CD4-positive, alpha-beta T cell (primary cell): ENCODE measurements around the gene PBLD. TPM values are rescaled to one million over a fixed set of nuclear protein-coding genes. Genes with fewer than 3 reads are reported as not detected.

Experiments
- ATAC-seq: fragments of 200-7000 bp; cut with Tn5 transposase; one replicate; pipeline ENCODE4 v1.10.0; 2022; ENCODE audit warnings: mild to moderate bottlenecking; ENCODE audit not compliant: poor library complexity
- CTCF ChIA-PET: fragments of 350-600 bp; sonication (Branson Sonifier 250); formaldehyde crosslinking; loops from one replicate; lab custom pipeline; 2021; ENCODE audit warnings: antibody characterized with exemption, inconsistent platforms; lab: Charles Lee
- POLR2A ChIA-PET: fragments of 350-600 bp; sonication (Branson Sonifier 250); formaldehyde crosslinking; loops from one replicate; lab custom pipeline; 2021; ENCODE audit warnings: antibody characterized with exemption, inconsistent platforms; lab: Charles Lee
- DNase-seq, 14 experiments: peaks; one replicate each; pipeline ENCODE4 v3.0.0-alpha.2; 2013 to 2020; ENCODE audit warnings: mixed read lengths in 2 of 14
- H3K27ac ChIP-seq, 2 donors: one replicate each; pipeline versions ENCODE4 v1.5.1 to v1.7.0; 2013; ENCODE audit warnings: low read length in 2 of 2, low read depth in 1 of 2, mild to moderate bottlenecking in 1 of 2
- H3K27me3 ChIP-seq, 2 experiments: 1 replicate in 1 of 2; 2 replicates in 1 of 2; pipeline versions ENCODE4 v1.6.1 to v1.7.0; 2013; ENCODE audit warnings: low read length in 2 of 2, control low read depth in 1 of 2, mild to moderate bottlenecking in 1 of 2, moderate library complexity in 1 of 2; ENCODE audit not compliant: insufficient read depth in 2 of 2, control insufficient read depth in 1 of 2
- H3K36me3 ChIP-seq: one replicate; pipeline ENCODE4 v1.6.1; 2013; ENCODE audit warnings: low read length, control low read depth; ENCODE audit not compliant: insufficient read depth
- H3K4me1 ChIP-seq: one replicate; pipeline ENCODE4 v1.6.1; 2013; ENCODE audit warnings: low read length, control low read depth; ENCODE audit not compliant: insufficient read depth
- H3K4me3 ChIP-seq: one replicate; pipeline ENCODE4 v1.5.1; 2013; ENCODE audit warnings: mild to moderate bottlenecking, low read length, moderate library complexity
- H3K9me3 ChIP-seq, 2 experiments: 1 replicate in 1 of 2; 2 replicates in 1 of 2; pipeline versions ENCODE4 v1.6.1 to v1.7.0; 2013; ENCODE audit warnings: low read length in 2 of 2, mild to moderate bottlenecking in 2 of 2, control low read depth in 1 of 2, moderate library complexity in 1 of 2; ENCODE audit not compliant: control insufficient read depth in 1 of 2, insufficient read depth in 1 of 2
- H3K27ac Mint-ChIP-seq: one replicate; pipeline ENCODE4 v1.8.0; 2020; ENCODE audit warnings: mixed read lengths
- H3K27me3 Mint-ChIP-seq: one replicate; pipeline ENCODE4 v1.8.0; 2021; ENCODE audit warnings: mixed read lengths
- H3K36me3 Mint-ChIP-seq: one replicate; pipeline ENCODE4 v1.8.0; 2021; ENCODE audit warnings: low read depth, mixed read lengths
- H3K4me1 Mint-ChIP-seq: one replicate; pipeline ENCODE4 v1.8.0; 2021; ENCODE audit warnings: low read depth, mixed read lengths
- H3K4me3 Mint-ChIP-seq: one replicate; pipeline ENCODE4 v1.8.0; 2020; ENCODE audit warnings: mild to moderate bottlenecking, mixed read lengths
- H3K9me3 Mint-ChIP-seq: one replicate; pipeline ENCODE4 v1.8.0; 2020; ENCODE audit warnings: mixed read lengths
- CTCF ChIP-seq: fragments of 200-600 bp; IDR thresholded peaks from one replicate; pipeline ENCODE4 v1.8.0; 2022; ENCODE audit warnings: antibody characterized with exemption, mild to moderate bottlenecking
- intact Hi-C, 2 experiments: fragments of 100-400 bp; cut with DNase I in 1 of 2; cut with micrococcal nuclease in 1 of 2; formaldehyde crosslinking; loops; one replicate each; pipeline versions ENCODE4 v1.15.1 to v1.9.0; 2023 to 2025; cut with DNase I, micrococcal nuclease
- total RNA-seq, 174 experiments: library from RNA in 2 of 174; stranded (reverse) in 2 of 174; gene quantifications; one replicate each; pipeline ENCODE4 v1.2.3 and lab custom pipeline; 2021 to 2026

Gene PBLD
- total RNA-seq, 2 experiments from 2014 or later = 1.6 to 1.7 TPM

- H3K4me1 Mint-ChIP-seq = peaks cover 16% of the 10 kb centered on the region
- no peaks in the 10 kb centered on the region for H3K27me3 Mint-ChIP-seq
- TF ChIP-seq CTCF = no peak
- H3K4me3 Mint-ChIP-seq = no peak overlapping the region
- H3K36me3 Mint-ChIP-seq = peaks cover 82% of the 10 kb centered on the region
- ChIA-PET CTCF (no interaction called here), POLR2A (interaction anchor here (1.0 kb wide), 1 partner anchor 9 kb away, joined by 5 read pairs; no protein-coding TSS in a partner anchor)
- intact Hi-C loops = no loop called here
- H3K36me3 ChIP-seq = peaks cover 80% of the 10 kb centered on the region
- H3K9me3 ChIP-seq = no peaks in the 10 kb centered on the region
- DNase-seq (no peak), ATAC-seq (no peak)
- H3K27me3 ChIP-seq = no peaks in the 10 kb centered on the region
- H3K4me3 ChIP-seq = no peak overlapping the region
- H3K27ac ChIP-seq = no peak overlapping the region
- H3K4me1 ChIP-seq = no peaks in the 10 kb centered on the region
- H3K27ac Mint-ChIP-seq = peak overlapping the region; percentile 15
- H3K9me3 Mint-ChIP-seq = no peaks in the 10 kb centered on the region
Measured at GRCh38 chr10:68342909-68343516, 10.3 kb upstream of the PBLD start.

- Histone ChIP-seq H3K9me3 (no peaks in the 10 kb centered on the region), H3K27me3 (no peaks in the 10 kb centered on the region), H3K4me1 (peaks cover 6% of the 10 kb centered on the region), H3K4me3 (no peak overlapping the region), H3K27ac (no peak overlapping the region), H3K36me3 (peaks cover 78% of the 10 kb centered on the region)
- intact Hi-C loops = no loop called here
- Mint-ChIP-seq H3K36me3 (peaks cover 92% of the 10 kb centered on the region), H3K4me1 (peaks cover 41% of the 10 kb centered on the region), H3K4me3 (no peak overlapping the region), H3K27ac (peak overlapping the region; percentile 24), H3K9me3 (no peaks in the 10 kb centered on the region), H3K27me3 (no peaks in the 10 kb centered on the region)
- DNase-seq (no peak), ATAC-seq (no peak)
- TF ChIP-seq CTCF = no peak
- ChIA-PET POLR2A (interaction anchor here (1.2 to 2.0 kb wide), 2 partner anchors 9 to 455 kb away, joined by 6 to 7 read pairs; partner anchors contain the start of gene HNRNPH3), CTCF (interaction anchor here (1.0 kb wide), 1 partner anchor 128 kb away, joined by 3 read pairs; no protein-coding TSS in a partner anchor)
Measured at GRCh38 chr10:68340358-68341080, 7.8 kb upstream of the PBLD start.

- Histone ChIP-seq H3K9me3 (no peaks in the 10 kb centered on the region), H3K4me1 (peaks cover 6% of the 10 kb centered on the region), H3K36me3 (peaks cover 42% of the 10 kb centered on the region), H3K27me3 (no peaks in the 10 kb centered on the region), H3K27ac (no peak overlapping the region), H3K4me3 (no peak overlapping the region)
- Mint-ChIP-seq H3K36me3 (peaks cover 85% of the 10 kb centered on the region), H3K4me1 (peaks cover 66% of the 10 kb centered on the region), H3K9me3 (no peaks in the 10 kb centered on the region), H3K27me3 (no peaks in the 10 kb centered on the region), H3K4me3 (peak overlapping the region; percentile 81), H3K27ac (peak overlapping the region; percentile 98)
- no peak for DNase-seq
- CTCF ChIA-PET = no interaction called here
- no peak for TF ChIP-seq CTCF
- POLR2A ChIA-PET = no interaction called here
- intact Hi-C loops = loop anchor here (10.0 kb wide), 1 partner anchor 568 kb away; the partner anchor contains the start of gene DDX50 (in 2 of the 2)
- no peak for ATAC-seq
Measured at GRCh38 chr10:68336754-68337351, 4.1 kb upstream of the PBLD start.
